C1 segment of cervical spinal cord (tissue), 14 donors: Measurements from ENCODE around the gene CACNA1H.
"Not testable (repeated sequence)": the region's sequence is repeated elsewhere in the genome, so short reads cannot be mapped to it uniquely, and the experiment has no call there.

Experiments
- DNase-seq, 14 donors: peaks; one replicate each; lab custom pipeline; 2025; lab: John Stamatoyannopoulos, UW

CACNA1H gene

DNA sequence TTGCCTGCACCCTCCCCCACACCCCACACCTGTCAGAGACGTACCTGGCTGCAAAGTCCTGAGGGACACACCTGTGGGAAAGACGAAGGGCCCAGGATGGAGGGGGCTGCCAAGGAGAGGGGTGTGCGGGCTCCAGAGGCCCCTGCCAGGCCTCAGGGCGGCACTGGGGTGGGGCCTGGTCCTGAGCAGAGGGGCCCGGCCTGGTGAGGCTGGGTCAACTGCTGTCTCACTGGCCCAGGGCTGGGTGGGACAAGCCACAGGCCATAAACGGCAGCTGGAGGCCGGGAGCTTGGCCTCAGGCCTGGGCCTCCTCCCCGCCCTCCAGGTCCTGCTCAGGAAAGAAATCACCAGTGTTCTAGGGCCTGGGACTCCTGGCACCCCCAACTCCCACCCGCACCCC is 71.7 kb downstream of the CACNA1H start:
- DNase-seq, result no peak

DNA sequence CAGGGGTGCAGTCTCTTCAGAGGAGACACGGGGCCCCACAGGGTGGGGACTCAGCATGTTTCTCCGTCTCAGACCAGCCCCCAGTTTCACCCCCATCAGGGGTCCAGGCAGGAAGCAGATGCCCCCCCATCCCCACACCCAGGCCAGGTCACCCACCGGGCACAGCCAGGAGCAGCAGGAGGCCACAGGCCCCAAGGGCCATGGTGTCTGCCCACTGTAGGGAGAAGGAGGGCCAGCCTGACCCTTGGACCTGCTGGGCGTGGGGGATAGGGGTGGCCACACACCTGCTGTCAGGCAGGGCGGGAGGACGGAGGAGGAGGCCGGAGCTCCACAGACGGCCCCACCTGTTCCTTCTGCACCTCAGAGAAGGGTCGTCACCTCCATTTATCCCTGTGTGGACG is 72.1 kb downstream of the CACNA1H start, which contains the start of gene TPSG1:
Gene TPSG1 (minus strand): TSS at position 218 of the 401 bp plus-strand sequence. CDS start 16 bp downstream, at position 202.
- no peak for DNase-seq

DNA sequence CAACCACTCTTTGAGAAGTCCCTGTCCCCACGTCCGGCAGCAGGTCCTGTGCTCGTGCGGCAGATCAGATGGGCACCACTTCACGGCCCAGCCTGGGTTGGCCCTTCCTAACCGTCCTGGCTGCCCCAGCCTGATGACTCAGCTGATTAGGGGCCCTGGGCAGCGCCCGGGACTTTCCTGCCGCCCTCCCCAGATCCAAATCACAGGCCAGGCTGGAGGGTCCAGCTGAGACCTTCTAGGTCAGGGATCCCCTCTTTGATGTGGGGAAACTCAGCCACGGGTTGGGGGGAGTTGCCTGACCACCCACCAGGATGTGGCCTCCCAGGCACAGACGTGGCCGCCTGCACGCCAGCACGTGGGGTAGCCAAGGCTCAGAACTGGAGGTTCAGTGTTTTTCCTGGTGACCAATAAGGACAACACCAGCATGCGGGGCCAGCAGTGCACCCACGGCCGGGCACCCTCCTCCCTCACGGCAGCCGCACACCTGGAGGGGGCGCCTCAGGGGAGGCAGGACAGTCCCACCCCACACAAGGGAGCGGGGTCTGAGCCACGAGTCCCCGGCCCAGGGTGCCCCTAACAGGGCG is 72.9 kb downstream of the CACNA1H start:
- not testable (repeated sequence) for DNase-seq

DNA sequence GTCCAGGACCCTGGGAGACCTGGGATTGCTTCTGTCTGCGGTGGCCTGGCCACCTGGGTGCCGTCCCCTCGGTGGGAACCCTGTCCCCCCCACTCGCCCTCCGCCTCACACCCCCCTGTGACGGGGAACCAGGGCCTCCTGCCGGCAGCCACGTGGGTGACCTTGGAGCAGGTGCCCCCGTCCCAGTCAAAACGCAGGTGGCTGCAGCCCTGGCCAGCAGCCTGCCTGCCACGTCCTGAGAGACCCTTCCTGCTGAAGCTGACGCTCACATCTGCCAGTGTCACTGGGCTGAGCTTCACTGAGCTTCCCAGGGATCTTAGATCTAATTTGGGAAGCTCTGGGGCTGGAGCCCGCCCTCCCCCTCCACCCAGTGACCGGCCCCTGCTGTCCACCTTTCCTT is 73.8 kb downstream of the CACNA1H start:
- not testable (repeated sequence) for DNase-seq

DNA sequence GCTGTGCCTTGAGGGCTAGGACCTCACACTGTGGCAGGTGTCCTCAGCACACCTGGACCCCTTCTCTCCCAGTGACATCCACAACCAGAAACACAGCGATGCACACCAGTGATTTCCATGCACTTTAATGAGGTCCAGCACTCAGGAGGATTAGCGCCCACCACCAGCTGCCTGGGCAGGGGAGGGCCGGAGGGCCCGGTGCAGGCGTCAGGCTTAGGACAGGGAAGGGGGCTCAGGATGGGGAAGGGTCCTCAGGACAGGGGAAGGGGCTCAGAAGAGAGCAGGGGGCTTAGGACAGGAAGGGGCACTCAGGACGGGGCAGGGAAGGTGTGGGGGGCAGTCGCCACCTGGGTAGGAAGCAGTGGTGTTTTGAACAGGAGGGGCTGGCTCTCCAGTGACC is 75.3 kb downstream of the CACNA1H start:
- DNase-seq, result not testable (repeated sequence)

DNA sequence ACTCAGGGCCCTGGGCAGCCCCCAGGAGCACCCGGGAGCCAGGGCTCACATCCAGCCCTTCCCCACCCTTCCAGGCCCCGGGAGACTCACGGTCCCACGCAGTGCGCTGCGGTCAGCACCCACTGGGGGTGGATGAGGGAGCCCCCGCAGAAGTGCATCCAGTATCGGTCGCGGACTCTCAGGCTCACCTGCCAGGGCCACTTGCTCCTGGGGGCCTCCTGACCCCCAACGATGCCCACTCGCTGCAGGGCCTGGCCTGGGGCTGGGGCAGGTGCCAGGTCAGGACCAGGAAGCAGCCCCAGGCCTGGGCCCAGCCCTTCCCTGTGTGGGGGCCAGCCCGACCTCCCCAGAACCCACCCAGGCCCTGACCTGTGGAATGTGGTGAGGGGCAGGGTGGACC is 76.6 kb downstream of the CACNA1H start:
- not testable (repeated sequence) for DNase-seq

DNA sequence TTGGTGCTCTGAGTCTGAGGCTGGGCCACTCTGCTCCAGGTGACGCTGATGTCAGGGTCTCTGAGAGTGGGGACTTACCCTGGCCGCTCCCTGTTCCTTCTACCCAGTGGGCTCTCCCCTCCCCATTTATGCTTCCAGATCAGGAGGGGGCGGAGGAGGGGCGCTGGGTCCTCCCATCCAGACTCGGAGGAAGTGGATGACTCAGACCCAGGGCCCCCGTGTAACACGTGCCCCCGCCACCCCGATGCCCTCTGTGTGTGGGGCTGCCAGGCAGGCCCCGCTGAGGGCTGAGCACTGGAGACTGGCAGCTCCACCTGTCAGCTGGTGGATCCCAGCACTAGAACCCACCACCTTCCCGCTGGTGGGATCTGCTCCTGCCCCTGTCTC is 77.2 kb downstream of the CACNA1H start, which contains the start of gene TPSB2:
Gene TPSB2 (minus strand): TSS at position 101 of the 387 bp plus-strand sequence. CDS start 233 bp downstream, outside the sequence.
- DNase-seq, result not testable (repeated sequence)

DNA sequence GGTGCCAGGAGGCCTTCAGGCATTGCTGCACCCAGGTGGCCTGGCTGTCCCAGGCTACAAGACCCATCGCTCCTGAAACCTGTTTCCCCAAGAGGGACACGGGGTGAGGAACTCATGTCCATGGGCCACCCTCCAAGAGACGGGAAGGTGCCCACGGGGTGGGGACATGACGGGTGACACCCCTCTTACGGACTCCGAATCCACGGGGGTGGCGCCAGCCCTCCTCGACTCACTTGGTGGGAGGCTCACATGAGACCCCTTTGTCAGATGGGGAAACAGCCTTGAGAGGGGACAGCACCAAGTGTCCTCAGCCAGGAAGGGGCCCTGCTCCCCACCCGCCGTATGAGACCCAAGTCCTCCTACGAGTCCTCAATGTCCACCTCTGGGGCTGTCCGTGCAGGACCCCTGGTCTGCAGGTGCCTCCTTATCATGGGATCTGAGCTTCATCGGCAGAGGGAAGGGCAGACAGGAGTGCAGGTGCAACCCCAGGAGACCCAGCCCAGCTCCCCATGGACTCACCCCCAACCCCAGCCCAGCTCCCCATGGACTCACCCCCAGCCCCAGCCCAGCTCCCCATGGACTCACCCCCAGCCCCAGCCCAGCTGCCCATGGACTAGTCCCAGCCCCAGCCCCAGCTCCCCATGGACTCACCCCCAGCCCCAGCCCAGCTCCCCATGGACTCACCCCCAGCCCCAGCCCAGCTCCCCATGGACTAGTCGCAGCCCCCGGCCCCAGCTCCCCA is 77.7 kb downstream of the CACNA1H start:
- DNase-seq, result not testable (repeated sequence)

DNA sequence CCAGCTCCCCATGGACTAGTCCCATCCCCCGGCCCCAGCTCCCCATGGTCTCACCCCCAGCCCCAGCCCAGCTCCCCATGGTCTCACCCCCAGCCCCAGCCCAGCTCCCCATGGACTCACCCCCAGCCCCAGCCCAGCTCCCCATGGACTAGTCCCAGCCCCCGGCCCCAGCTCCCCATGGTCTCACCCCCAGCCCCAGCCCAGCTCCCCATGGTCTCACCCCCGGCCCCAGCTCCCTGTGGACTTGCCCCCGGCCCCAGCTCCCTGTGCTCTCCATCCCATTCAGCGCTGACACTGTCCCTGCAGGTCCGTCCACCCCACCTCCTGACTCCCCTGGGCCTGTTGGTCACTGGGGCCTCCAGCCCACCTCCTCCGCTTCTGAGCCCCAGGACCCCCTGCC is 78.4 kb downstream of the CACNA1H start:
- not testable (repeated sequence) for DNase-seq

DNA sequence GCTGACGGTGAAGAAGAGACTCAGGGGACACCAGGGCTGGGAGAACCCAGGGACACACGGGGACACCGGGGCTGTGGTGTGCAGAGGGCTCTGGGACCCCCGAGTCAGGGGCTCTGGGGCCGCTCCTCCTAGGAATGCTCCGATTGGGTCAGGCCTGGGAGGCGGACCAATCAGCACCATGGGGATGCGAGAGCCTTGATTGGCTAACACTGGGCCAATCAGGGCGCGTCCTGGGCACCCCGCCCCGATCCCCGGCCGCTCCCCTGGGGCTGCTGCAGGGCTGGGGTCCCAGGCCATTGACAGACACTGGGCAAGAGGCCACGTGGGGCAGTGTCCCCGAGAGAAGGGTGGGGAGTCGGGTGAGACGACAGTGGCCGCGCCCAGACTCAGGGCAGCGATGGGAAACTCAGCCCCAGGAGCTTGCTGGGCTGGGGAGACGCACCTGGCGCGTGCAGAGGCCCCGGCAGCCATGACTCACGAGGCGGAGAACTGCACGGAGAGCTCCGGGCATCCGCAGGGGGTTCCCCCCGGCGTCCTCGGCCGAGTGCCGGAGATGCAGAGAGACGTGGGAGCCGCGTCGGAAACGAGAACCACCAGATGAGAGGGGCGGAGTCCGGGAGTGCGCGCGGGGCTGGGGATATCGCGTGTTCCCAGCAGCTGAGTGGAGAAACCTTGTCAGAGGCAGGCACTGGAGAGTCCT is 79.3 kb downstream of the CACNA1H start:
- not testable (repeated sequence) for DNase-seq

DNA sequence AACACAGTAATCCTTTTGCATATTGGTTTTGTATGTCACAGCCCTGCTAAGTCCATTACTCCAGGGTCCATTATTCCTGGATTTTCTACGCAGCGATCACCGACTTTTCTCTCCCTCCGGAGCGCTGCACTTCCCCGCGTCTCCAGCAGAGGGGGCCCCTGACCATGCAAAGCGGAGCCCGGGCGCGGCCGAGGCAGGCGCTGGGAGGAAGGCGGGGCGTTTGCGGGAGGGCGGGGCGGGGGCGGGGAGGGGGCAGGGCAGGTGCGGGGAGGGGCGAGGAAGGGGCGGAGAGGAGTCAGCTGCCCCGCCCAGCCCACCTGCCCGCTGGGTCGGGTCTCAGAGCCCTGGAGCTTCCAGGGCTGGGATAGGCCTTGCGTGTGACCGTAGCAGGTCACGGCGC is 83.8 kb downstream of the CACNA1H start:
- DNase-seq, result not testable (repeated sequence)

DNA sequence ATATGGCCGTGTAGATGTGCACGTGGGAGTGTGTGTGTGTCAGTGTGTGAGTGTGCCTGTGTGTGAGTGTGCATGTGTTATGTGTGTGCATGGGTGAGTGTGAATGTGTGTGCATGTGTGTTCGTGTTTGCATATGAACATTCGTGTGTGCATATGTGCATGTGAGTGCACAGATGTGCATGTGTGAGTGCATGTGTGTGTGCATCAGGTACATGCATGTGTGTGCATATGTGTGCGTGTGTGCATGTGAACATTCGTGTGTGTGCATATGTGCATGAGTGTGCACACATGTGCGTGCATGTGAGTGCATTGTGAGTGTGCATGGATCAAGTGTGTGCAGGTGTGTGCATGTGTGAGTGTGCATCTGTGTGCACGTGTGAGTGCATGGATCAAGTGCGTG is 85.1 kb downstream of the CACNA1H start:
- DNase-seq, result no peak

DNA sequence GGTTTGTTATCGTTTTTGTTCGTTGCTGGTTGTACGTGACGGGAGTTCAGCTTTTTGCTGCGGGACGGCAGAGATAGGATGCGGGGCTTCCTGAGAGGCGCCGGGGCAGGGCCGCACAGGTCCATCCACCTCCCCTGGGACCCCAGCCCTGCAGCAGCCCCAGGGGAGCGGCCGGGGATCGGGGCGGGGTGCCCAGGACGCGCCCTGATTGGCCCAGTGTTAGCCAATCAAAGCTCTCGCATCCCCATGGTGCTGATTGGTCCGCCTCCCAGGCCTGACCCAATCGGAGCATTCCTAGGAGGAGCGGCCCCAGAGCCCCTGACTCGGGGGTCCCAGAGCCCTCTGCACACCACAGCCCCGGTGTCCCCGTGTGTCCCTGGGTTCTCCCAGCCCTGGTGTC is 86.0 kb downstream of the CACNA1H start:
- DNase-seq, result not testable (repeated sequence)

DNA sequence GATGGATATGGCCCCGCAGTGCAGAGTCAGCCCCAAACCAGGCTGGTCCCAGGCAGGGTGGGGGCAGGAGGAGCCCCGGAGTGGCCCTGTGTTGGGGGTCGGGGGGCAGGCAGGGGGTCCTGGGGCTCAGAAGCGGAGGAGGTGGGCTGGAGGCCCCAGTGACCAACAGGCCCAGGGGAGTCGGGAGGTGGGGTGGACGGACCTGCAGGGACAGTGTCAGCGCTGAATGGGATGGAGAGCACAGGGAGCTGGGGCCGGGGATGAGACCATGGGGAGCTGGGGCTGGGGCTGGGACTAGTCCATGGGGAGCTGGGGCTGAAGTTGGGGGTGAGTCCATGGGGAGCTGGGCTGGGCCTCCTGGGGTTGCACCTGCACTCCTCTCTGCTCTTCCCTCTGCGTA is 86.7 kb downstream of the CACNA1H start:
- DNase-seq, result not testable (repeated sequence)

DNA sequence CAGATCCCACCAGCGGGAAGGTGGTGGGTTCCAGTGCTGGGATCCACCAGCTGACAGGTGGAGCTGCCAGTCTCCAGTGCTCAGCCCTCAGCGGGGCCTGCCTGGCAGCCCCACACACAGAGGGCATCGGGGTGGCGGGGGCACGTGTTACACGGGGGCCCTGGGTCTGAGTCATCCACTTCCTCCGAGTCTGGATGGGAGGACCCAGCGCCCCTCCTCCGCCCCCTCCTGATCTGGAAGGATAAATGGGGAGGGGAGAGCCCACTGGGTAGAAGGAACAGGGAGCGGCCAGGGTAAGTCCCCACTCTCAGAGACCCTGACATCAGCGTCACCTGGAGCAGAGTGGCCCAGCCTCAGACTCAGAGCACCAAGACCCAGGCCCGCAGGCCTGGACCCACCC is 87.5 kb downstream of the CACNA1H start, which contains the start of gene TPSAB1:
Gene TPSAB1 (plus strand): TSS at position 270 of the 400 bp plus-strand sequence. CDS start 234 bp downstream, outside the sequence.
- not testable (repeated sequence) for DNase-seq

DNA sequence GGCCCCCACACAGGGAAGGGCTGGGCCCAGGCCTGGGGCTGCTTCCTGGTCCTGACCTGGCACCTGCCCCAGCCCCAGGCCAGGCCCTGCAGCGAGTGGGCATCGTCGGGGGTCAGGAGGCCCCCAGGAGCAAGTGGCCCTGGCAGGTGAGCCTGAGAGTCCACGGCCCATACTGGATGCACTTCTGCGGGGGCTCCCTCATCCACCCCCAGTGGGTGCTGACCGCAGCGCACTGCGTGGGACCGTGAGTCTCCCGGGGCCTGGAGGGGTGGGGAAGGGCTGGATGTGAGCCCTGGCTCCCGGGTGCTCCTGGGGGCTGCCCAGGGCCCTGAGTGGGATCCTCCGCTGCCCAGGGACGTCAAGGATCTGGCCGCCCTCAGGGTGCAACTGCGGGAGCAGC is 88.2 kb downstream of the CACNA1H start:
- not testable (repeated sequence) for DNase-seq

DNA sequence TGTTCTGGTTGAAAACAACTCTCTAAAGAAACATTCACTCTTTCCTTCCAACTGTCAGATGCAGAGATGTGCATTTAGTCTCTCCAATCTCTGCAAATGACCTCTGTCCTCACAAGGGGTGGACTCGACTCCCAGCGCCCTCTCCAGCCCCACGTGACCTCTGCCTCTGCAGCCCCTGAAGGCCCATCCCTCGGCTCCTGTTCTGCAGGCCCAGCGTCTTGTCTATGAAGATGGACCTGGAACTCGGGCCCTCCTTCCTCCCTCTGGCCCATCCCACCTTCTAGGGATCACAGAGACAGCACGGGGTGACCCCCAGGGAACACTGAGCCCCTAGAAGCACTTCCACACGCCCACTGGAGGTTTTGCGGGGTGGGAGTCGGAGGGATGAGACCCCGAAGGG is 90.5 kb downstream of the CACNA1H start:
- DNase-seq, result not testable (repeated sequence)

DNA sequence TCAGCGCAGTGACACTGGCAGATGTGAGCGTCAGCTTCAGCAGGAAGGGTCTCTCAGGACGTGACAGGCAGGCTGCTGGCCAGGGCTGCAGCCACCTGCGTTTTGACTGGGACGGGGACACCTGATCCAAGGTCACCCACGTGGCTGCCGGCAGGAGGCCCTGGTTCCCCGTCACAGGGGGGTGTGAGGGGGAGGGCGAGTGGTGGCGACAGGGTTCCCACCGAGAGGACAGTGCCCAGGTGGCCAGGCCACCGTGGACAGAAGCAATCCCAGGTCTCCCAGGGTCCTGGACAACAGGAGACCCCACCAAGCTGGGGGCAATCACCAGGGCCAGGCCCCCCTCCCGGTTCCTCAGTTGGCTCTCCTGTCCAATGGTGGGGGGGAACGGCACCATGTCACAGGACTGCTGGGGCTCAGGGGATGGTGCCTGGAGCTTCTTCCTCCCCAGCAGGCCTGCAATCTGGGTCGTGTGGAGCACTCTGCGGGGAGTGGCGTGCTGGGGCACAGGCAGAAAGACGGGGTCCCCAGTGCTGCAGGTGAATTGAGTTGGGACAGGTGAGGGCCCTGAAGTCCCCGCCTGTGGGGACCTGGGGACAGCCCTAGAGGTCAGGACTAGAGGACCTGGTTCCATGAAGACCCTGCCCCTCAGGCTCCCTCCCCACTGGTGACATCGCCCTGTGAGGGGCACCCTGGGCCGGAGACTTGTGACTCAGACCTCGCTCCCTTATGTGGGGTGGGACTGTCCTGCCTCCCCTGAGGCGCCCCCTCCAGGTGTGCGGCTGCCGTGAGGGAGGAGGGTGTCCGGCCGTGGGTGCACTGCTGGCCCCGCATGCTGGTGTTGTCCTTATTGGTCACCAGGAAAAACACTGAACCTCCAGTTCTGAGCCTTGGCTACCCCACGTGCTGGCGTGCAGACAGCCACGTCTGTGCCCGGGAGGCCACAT is 91.3 kb downstream of the CACNA1H start:
- not testable (repeated sequence) for DNase-seq

DNA sequence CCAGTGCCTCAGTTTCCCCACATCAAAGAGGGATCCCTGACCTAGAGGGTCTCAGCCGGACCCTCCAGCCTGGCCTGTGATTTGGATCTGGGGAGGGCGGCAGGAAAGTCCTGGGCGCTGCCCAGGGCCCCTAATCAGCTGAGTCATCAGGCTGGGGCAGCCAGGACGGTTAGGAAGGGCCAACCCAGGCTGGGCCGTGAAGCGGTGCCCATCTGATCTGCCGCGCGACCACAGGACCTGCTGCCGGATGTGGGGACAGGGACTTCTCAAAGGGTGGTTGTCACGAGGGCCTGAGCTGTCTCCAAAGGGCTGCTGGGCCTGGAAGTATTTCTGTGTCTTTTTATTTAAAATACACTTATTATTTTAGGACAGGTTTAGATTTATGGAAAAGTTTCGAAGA is 92.0 kb downstream of the CACNA1H start:
- DNase-seq, result no peak

DNA sequence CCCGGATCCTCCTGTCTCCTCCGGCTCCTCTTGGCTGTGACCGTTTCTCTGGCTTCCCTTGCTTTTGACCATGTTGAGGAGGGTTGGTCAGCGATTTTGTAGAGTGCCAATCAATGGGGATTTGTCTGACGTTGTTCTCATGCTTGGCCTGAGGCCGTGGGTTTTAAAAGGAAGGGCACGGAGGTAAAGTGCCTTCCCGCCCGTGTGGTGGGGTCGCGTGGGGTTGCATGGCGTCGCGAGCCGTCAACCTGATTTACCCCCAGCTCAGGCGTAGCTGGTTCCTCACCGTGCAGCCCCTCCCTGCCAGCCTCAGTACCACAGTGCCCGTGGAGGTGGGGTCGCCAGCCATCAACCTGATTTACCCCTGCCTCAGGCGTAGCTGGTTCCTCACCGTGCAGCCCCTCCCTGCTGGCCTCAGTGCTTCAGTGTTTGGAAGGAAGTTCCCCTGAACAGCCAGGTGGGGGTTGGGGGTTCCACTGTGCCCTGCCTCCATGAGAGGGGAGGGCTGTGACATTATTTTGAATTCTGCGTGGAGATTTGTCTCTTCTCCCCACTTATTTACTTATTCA is 92.6 kb downstream of the CACNA1H start:
- DNase-seq, result no peak
